Activated effector memory CD4-positive, alpha-beta T cell treated with Interleukin-2 at 50 U/mL for 16 hours (primary cell): ENCODE measurements around the gene TMPRSS15.

ENCODE experiments used
- DNase-seq: peaks from one replicate; pipeline ENCODE4 v3.0.0-alpha.2; 2020

Gene TMPRSS15

GRCh38 chr21:18235545-18235944 is 168.0 kb downstream of the TMPRSS15 start:
- no peak for DNase-seq

- no peak for DNase-seq
Measured at GRCh38 chr21:18228060-18228739, 175.4 kb downstream of the TMPRSS15 start.

- DNase-seq: no peak
Measured at GRCh38 chr21:18222346-18222745, 181.2 kb downstream of the TMPRSS15 start.

- DNase-seq: no peak
Measured at GRCh38 chr21:18220498-18220897, 183.1 kb downstream of the TMPRSS15 start.
